ENCODE results near the gene UTP4.

- no peak for TF ChIP-seq POLR2A (IDR thresholded peaks at IDR 0.05; ENCODE audit: low read length)
- no peak for TF ChIP-seq GATA1 (IDR thresholded peaks at IDR 0.05; ENCODE audit: low read depth, low read length)
Observed at GRCh38 chr16:69197573-69197972, 65.1 kb downstream of the UTP4 start.

Measured in erythroblast (primary cell).